Neural progenitor cell (in vitro differentiated cells): ENCODE data around the gene TMSB10. TPM values are rescaled to one million over a fixed set of nuclear protein-coding genes. Genes with fewer than 3 reads are reported as not detected.
A peak's percentile ranks its signal among the peaks of the same experiment; 100 is the strongest.

ENCODE experiments used
- DNase-seq: peaks from one replicate; pipeline ENCODE4 v3.0.0-alpha.2; 2016; ENCODE audit warnings: low spot score
- H2AFZ ChIP-seq: fragments of 200-600 bp; sonication (generic); replicated peaks from 2 replicates; pipeline ENCODE4 v1.6.1; 2016; ENCODE audit warnings: antibody characterized with exemption
- H3F3A ChIP-seq: fragments of 200-600 bp; sonication (generic); 2 replicates; pipeline ENCODE4 v1.6.1; 2016; ENCODE audit warnings: antibody characterized with exemption, low read depth
- H3K27ac ChIP-seq: fragments of 200-600 bp; sonication (generic); 2 replicates; pipeline ENCODE4 v1.5.1; 2016; ENCODE audit warnings: mild to moderate bottlenecking
- H3K27me3 ChIP-seq: fragments of 200-600 bp; sonication (generic); 2 replicates; pipeline ENCODE4 v1.6.1; 2016; ENCODE audit warnings: mild to moderate bottlenecking, moderate library complexity
- H3K36me3 ChIP-seq: fragments of 200-600 bp; sonication (generic); 2 replicates; pipeline ENCODE4 v1.5.1; 2016
- H3K4me1 ChIP-seq: fragments of 200-600 bp; sonication (generic); 2 replicates; pipeline ENCODE4 v1.6.1; 2016; ENCODE audit warnings: mixed run types
- H3K4me2 ChIP-seq: fragments of 200-600 bp; sonication (generic); 2 replicates; pipeline ENCODE4 v1.6.1; 2016
- H3K4me3 ChIP-seq: fragments of 200-600 bp; sonication (generic); 2 replicates; pipeline ENCODE4 v1.5.1; 2016
- H3K79me2 ChIP-seq: fragments of 200-600 bp; sonication (generic); 2 replicates; pipeline ENCODE4 v1.6.1; 2016; ENCODE audit warnings: low read depth
- H3K9ac ChIP-seq: fragments of 200-600 bp; sonication (generic); 2 replicates; pipeline ENCODE4 v1.6.1; 2016
- H3K9me3 ChIP-seq: fragments of 200-600 bp; sonication (generic); 2 replicates; pipeline ENCODE4 v1.5.1; 2016; ENCODE audit warnings: low read depth
- H4K20me1 ChIP-seq: fragments of 200-600 bp; sonication (generic); 2 replicates; pipeline ENCODE4 v1.6.1; 2016; ENCODE audit warnings: low read depth
- H3K27ac Mint-ChIP-seq: 3 replicates; pipeline ENCODE4 v1.8.0; 2021; ENCODE audit warnings: mixed read lengths
- H3K27me3 Mint-ChIP-seq: 2 replicates; pipeline ENCODE4 v1.8.0; 2022; ENCODE audit warnings: low read depth, mild to moderate bottlenecking, inconsistent platforms, moderate library complexity, mixed read lengths; ENCODE audit not compliant: insufficient read depth
- H3K36me3 Mint-ChIP-seq: 3 replicates; pipeline ENCODE4 v1.8.0; 2021; ENCODE audit warnings: mixed read lengths
- H3K4me1 Mint-ChIP-seq: 3 replicates; pipeline ENCODE4 v1.8.0; 2021; ENCODE audit warnings: mixed read lengths
- H3K4me3 Mint-ChIP-seq: 3 replicates; pipeline ENCODE4 v1.8.0; 2021; ENCODE audit warnings: mild to moderate bottlenecking, moderate library complexity, mixed read lengths
- H3K9me3 Mint-ChIP-seq: 3 replicates; pipeline ENCODE4 v1.8.0; 2020; ENCODE audit warnings: mixed read lengths
- CTCF ChIP-seq: fragments of 200-600 bp; sonication (generic); IDR thresholded peaks from 2 replicates; pipeline ENCODE4 v1.5.1; 2017; ENCODE audit warnings: antibody characterized with exemption, mild to moderate bottlenecking
- EZH2 ChIP-seq: fragments of 200-600 bp; sonication (generic); IDR thresholded peaks from 2 replicates; pipeline ENCODE4 v1.6.1; 2017; ENCODE audit warnings: antibody characterized with exemption, mild to moderate bottlenecking, moderate library complexity
- EZH2phosphoT487 ChIP-seq: fragments of 200-600 bp; sonication (generic); IDR thresholded peaks from 2 replicates; pipeline ENCODE4 v1.6.1; 2017; ENCODE audit warnings: antibody characterized with exemption
- total RNA-seq: library from RNA; depleted of rRNA; stranded (reverse); fragments of >200 nt; gene quantifications from 2 replicates; pipeline ENCODE4 v1.2.3, GENCODE V29; 2015; ENCODE audit warnings: low replicate concordance

TMSB10 gene
- total RNA-seq, 1 donor from 2014 or later = 2,248 TPM

- peak overlapping the region; percentile 95 for H3K4me3 Mint-ChIP-seq
- peak; percentile 75 for DNase-seq
Measured at GRCh38 chr2:84906900-84907714, 1.7 kb downstream of the TMSB10 start.

GRCh38 chr2:84908948-84909713, 3.7 kb downstream of the TMSB10 start:
- Histone ChIP-seq H2AFZ (no peak overlapping the region), H3K36me3 (no peaks in the 10 kb centered on the region), H3K9ac (no peak overlapping the region), H3K9me3 (no peaks in the 10 kb centered on the region), H3K4me3 (no peak overlapping the region), H3K79me2 (peaks cover 23% of the 10 kb centered on the region), H3K4me1 (peaks cover 5% of the 10 kb centered on the region), H3K4me2 (no peak overlapping the region), H3F3A (peaks cover 23% of the 10 kb centered on the region), H4K20me1 (peaks cover 12% of the 10 kb centered on the region), H3K27me3 (peaks cover 8% of the 10 kb centered on the region), H3K27ac (no peak overlapping the region)
- Mint-ChIP-seq H3K36me3 (peaks cover 20% of the 10 kb centered on the region), H3K27me3 (peaks cover 11% of the 10 kb centered on the region), H3K4me1 (peaks cover 21% of the 10 kb centered on the region), H3K4me3 (peak overlapping the region; percentile 11), H3K27ac (no peak overlapping the region), H3K9me3 (peaks cover 6% of the 10 kb centered on the region)
- no peak for DNase-seq
- TF ChIP-seq EZH2phosphoT487 (no peak), CTCF (no peak), EZH2 (no peak)

More at GRCh38 chr2:84906900-84907714, 1.7 kb downstream of the TMSB10 start:
- H3K4me1 ChIP-seq = peaks cover 5% of the 10 kb centered on the region
- Mint-ChIP-seq H3K27me3 (peaks cover 16% of the 10 kb centered on the region), H3K27ac (peak overlapping the region; percentile 26), H3K4me1 (peaks cover 23% of the 10 kb centered on the region), H3K36me3 (peaks cover 20% of the 10 kb centered on the region), H3K9me3 (peaks cover 8% of the 10 kb centered on the region)
- peaks cover 26% of the 10 kb centered on the region for H3F3A ChIP-seq
- H3K36me3 ChIP-seq = no peaks in the 10 kb centered on the region
- peak overlapping the region; percentile 86 for H3K4me2 ChIP-seq
- H3K9ac ChIP-seq = peak overlapping the region; percentile 82
- H2AFZ ChIP-seq = no peak overlapping the region
- peak overlapping the region; percentile 97 for H3K4me3 ChIP-seq
- H3K79me2 ChIP-seq = peaks cover 23% of the 10 kb centered on the region
- H3K27me3 ChIP-seq = peaks cover 11% of the 10 kb centered on the region
- TF ChIP-seq EZH2phosphoT487 (no peak), EZH2 (no peak), CTCF (no peak)
- H3K27ac ChIP-seq = peak overlapping the region; percentile 84
- peaks cover 12% of the 10 kb centered on the region for H4K20me1 ChIP-seq
- no peaks in the 10 kb centered on the region for H3K9me3 ChIP-seq

GRCh38 chr2:84911135-84911678, 5.8 kb downstream of the TMSB10 start:
- Histone ChIP-seq H3K79me2 (peaks cover 14% of the 10 kb centered on the region), H3K4me1 (peaks cover 5% of the 10 kb centered on the region), H3K27me3 (no peaks in the 10 kb centered on the region), H3K9me3 (no peaks in the 10 kb centered on the region), H2AFZ (no peak overlapping the region), H3K27ac (no peak overlapping the region), H3K4me3 (no peak overlapping the region), H3K36me3 (no peaks in the 10 kb centered on the region), H3K9ac (no peak overlapping the region), H4K20me1 (peaks cover 10% of the 10 kb centered on the region), H3F3A (peaks cover 14% of the 10 kb centered on the region), H3K4me2 (no peak overlapping the region)
- Mint-ChIP-seq H3K36me3 (peaks cover 20% of the 10 kb centered on the region), H3K4me1 (peaks cover 14% of the 10 kb centered on the region), H3K27me3 (peaks cover 5% of the 10 kb centered on the region), H3K4me3 (no peak overlapping the region), H3K9me3 (peaks cover 6% of the 10 kb centered on the region), H3K27ac (no peak overlapping the region)
- no peak for DNase-seq
- TF ChIP-seq EZH2phosphoT487 = no peak
- no peak for TF ChIP-seq CTCF
- TF ChIP-seq EZH2 = no peak
